SHP77 (cell line): ENCODE results near the gene ARHGAP23.
"Not testable (repeated sequence)": the region's sequence is repeated elsewhere in the genome, so short reads cannot be mapped to it uniquely, and the experiment has no call there.

Experiments used
- DNase-seq, 2 experiments: peaks; one replicate each; lab custom pipeline; 2025; lab: John Stamatoyannopoulos, UW

Gene ARHGAP23

DNA sequence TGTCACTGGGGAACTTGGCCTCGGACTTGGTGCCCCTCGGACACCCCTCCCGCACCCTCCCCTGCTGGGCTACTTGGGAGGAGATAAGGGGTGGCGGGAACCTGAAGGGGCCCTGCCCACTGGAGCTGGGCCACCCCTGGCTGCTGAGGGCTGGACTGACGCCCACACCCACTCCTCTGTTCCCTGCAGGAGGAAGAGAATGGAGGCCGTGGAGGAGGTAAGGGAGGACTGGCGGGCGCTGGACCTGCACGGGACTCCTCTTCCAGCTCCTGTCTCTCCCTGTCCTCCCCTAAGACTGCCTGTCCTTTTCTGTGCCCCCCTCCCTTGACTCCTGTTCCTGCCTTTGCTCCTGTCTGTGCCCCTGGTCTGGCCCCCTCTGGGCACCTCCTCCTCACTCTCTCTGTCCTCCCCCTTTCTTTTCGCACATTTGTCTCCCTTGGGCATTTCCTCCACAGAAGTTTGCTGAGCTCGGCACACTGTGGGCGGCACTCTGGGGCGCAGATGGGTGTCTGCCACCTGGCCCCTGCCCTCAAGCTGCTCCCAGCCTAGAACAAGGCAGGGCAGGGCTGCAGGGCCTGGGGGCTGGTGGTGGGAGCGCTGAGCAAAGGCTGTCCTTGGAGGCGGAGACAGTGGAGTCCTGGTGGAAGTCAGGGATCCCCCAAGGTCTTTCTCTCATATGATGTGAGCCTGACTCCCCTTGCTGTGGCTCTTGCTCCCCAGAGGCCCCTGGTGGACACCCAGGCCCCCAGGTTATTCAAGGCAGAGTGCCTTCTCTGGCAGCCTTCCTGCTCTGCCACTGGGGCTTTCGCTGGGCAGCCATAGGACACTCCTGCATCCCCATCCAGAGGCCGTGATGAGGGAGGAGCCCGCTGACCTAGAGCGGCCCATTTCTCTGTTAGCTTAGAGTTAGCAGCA lies 32.7 kb downstream of the ARHGAP23 start:
- DNase-seq, result no peak

- DNase-seq, result no peak
These were observed 33.4 kb downstream of the ARHGAP23 start for GRCh38 chr17:38461683-38462082.

DNA sequence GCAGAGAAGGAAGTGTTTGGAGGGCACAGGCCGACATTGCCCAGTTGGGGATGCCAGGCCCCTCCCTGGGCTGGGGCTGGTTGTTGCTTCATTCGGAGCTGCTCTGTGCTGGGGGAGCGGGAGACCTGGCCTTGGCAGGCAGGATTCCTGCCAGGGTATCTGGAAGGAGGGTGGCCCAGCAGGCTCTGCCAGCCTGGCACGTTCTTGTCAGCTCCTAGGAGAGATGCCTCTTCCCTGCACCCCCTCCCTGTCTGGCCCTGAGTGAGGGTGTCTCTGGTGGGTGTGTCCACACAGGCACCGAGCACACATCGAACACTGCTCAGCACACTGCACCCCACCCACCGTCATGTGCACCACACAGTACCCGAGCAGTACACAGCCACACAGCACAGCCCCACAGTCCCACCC lies 35.2 kb downstream of the ARHGAP23 start:
- no peak for DNase-seq

- DNase-seq, result no peak
These were observed 36.0 kb downstream of the ARHGAP23 start for GRCh38 chr17:38464251-38464722.

DNA sequence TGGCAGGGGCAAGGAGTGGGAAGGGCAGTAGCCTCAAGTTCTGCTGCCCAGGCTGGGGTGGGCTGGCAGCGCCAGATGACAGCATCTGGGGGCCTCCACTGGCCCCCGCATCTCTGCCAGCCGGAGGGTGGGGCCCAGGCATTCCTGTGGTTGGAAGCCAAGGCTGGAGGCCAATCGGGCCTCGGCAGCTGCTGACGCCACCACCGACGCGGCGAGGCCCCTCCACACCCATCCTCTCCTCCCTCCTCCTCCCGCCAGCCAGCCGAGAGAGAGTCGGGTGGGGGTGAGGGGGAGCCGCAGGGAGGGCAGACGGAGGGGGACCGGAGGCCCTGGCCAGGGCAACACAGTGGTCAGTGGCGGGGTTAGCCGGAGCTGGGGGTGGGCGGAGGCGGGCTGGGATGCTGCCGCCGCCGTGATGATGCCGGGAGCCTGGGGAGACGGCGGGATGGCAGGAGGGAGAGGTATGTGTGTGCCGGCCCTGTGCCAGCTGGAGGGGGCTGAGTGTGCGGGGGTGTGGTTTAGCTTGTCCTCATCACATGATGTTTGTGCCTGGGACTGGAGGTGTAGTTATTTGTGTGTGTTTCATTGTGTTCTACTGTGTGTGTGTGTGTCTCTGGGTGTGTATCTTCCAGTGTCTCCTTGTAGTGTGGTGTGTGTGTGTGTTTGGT lies 36.6 kb downstream of the ARHGAP23 start:
- no peak for DNase-seq

DNA sequence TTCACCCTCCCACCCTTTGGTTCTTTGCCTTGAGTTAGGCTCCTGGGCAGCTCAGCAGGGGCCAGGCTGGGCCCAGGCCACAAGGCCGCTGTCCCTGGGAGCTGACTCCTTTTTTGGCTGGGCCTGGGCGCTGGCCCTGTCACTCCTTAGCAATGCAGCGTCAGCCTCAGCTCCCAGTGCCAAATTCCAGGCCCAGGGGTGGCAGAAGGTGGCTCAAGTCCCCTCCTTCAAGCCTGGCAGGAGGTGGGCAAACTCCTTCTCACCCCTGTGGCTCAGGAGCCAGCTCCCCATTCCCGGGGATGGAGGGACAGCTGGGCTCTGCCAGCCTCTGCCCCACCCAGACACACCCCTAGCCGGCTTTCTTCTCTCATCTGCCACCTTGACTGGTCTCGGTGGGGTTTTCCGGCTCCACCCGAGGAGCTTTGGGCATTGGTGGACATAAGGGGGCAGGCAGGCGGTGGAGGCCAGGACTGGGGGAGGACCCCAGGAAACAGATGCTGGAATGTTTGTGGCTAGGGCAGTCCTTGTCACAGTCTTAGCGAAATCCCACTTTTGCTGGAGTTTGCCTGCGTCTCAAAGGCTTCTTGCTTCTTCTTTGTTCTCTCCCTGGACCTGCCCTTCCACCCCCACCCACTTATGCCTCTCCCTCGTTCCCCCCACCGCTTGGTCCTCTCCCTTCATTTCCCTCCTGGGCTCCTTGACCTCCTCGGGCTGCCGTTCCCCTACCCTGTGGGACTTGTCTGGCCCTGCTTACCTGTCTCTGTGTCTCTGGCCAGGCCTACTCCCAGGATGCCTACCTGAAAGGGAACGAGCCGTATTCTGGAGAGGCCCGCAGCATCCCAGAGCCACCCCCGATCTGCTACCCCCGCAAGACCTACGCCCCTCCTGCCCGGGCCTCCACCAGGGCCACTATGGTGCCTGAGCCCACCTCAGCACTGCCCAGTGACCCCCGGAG lies 37.4 kb downstream of the ARHGAP23 start:
- DNase-seq, result no peak

- DNase-seq, result no peak
These were observed 38.4 kb downstream of the ARHGAP23 start for GRCh38 chr17:38466346-38467315.

DNA sequence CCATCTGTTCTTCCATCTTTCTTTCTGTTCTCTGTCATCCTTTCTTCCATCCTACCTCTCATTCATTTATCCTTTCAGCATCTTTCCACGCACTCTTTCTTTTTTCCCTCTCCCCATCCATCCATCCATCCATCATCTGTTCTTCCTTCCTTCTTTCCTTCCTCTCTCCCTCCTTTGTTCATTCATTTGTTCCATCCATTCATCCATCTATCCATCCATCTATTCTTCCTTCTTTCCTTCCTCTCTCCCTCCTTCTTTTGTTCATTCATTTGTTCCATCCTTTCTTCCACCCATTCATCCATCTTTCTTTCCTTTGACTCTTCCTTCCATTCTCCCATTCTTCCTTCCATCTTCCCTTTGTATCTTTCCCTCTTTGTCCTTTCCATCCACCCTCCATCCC lies 39.2 kb downstream of the ARHGAP23 start:
- DNase-seq, result no peak

- DNase-seq, result no peak
These were observed 41.6 kb downstream of the ARHGAP23 start for GRCh38 chr17:38469875-38470274.

DNA sequence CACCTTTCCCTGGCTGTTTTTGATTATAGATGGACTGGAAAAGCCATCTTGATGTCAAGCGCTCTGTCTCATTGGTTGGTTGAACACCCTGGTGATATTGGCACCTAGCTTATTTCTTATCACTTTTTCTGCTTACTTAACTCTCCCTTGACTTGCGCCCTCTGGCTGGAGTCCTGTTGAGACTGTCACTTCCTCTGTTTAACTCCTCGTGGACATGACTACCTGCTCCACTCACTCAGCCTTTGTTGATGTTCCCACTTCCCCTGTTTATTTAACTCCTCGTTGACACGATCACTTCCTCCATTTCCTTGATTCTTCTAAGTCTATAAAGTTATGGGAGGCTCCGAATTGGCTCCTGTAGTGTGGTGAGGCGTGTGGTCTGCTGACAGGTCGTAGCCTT lies 43.0 kb downstream of the ARHGAP23 start:
- DNase-seq, result not testable (repeated sequence)

- peak in 1 of 2 experiments; percentile 25 for DNase-seq
These were observed 46.4 kb downstream of the ARHGAP23 start for GRCh38 chr17:38474666-38475065.

DNA sequence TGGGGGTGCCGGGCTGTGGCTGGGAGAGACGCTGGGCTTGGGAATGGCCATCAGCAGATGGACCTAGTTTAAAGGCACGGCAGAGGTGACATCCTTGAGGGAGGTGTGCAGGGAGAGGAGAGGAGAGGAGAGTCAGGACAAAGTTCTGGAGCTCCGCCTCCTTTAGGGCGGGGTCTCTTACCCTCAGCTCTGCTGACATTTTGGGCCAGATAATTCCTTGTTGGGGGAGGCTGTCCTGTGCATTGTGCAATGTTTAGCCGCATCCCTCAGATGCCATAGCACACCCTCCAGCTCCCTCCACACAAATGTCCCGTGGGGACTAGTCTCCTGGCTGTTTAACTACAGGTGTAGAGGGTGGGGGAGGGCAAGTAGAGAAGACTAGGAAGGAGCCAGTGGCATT lies 48.3 kb downstream of the ARHGAP23 start:
- no peak for DNase-seq

- DNase-seq, result not testable (repeated sequence)
These were observed 49.2 kb downstream of the ARHGAP23 start for GRCh38 chr17:38477417-38477816.

- not testable (repeated sequence) for DNase-seq
These were observed 49.7 kb downstream of the ARHGAP23 start for GRCh38 chr17:38477951-38478350.

- DNase-seq, result not testable (repeated sequence)
These were observed 50.4 kb downstream of the ARHGAP23 start for GRCh38 chr17:38478667-38479066.

DNA sequence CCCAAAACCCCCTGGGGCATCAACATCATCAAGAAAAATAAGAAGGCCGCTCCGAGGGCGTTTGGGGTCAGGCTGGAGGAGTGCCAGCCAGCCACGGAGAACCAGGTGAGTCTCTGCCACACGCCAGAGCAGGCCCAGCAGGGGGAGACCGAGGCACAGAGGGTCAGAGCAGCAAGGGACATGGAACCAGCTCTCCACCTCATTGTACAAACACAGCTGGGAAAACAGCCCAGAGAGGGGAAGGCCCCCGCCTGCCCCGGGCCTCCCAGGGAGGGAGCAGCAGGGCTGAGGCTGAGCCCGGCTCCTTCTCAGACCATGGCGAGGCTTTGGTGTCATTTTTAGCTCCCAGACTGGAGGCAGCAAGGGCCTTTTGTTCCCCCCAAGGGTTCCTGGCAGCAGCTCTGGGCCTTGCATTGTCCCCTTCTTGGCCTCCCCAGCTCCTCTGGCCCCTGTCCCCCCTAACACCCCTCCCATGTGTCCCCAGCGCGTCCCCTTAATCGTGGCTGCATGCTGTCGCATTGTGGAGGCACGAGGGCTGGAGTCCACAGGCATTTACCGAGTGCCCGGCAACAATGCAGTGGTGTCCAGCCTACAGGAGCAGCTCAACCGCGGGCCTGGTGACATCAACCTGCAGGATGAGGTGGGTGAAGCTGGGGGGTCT lies 53.9 kb downstream of the ARHGAP23 start:
- peak; percentile 69 to 86 for DNase-seq

DNA sequence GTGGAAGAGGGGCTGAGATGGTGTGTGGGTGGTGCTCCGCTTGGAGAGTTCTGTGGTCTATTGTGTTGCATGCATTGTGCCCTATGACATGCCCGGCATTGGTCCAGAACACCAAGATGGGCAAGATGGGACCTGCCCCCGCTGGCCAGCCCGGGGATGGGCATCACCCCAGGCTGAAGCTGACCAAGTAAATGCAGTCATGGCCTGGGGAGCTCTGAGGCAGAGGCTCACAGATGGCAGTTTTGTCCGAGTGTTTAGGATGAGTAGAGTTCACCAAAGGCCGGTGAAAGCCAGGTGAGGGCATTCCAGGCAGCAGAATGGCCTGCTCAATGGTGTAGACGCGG lies 54.4 kb downstream of the ARHGAP23 start:
- not testable (repeated sequence) for DNase-seq

DNA sequence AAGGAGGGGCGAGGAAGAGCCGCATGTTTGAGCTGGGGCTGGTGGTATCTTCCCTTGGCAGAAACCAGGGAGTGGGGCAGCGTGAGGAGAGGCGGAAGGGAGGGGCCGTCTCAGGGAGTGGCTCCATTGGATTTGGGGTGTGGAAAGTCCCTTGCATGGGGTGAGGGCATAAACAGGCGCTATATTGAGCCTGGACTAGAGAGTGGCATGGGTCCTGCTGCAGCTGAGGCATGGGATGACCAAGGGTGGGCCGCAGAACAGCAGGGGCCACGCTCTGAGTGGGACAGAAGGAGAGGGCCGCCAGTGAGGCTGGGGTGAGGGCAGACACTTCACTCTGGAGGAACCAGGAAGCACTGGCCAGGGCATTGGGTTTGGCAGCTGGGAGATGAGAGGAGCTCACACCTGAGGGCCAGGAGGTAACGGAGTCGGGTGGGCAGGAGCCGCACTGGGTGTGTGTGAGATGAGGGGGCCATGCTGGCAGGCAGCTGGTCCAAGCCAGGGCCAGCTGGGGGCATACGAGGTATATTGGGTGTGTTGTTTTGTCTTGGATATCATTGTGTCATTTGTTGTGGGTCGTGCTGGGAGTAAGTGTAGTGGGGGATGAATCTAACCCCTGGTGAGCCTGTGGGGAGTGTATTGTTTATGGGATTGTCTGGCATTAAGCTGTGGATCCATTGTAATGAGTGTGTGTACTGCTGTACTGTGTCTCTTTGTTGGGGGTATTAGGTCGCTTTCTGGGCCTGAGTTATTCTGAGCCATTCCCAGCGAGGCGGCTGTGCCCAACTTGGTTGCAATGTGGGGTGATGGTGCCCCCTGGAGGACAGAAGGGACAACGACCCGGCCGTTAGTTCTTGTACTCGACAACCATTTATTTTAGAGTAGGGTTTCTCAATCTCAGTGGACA lies 56.2 kb downstream of the ARHGAP23 start:
- peak; percentile 31 to 57 for DNase-seq

- no peak for DNase-seq
These were observed 56.8 kb downstream of the ARHGAP23 start for GRCh38 chr17:38485146-38485468.
